Measurements from ENCODE around the gene REN. TPM values are rescaled to one million over a fixed set of nuclear protein-coding genes. Genes with fewer than 3 reads are reported as not detected.

The REN gene
- total RNA-seq = not detected

GRCh38 chr1:204166219-204166618, at the start of gene REN:
Gene REN (minus strand): TSS chr1:204166337. CDS start chr1:204166293, 44 bp downstream.

GRCh38 chr1:204213668-204214662, 47.8 kb upstream of the REN start, which contains the start of gene GOLT1A:
Gene GOLT1A (minus strand): TSS chr1:204213988. CDS start chr1:204213906, 82 bp downstream.

GRCh38 chr1:204196068-204196795, 30.1 kb upstream of the REN start, which contains the start of gene KISS1:
Gene KISS1 (minus strand): TSS chr1:204196491. CDS start chr1:204192876, 3,615 bp downstream.

GRCh38 chr1:204151552-204152309, 14.4 kb downstream of the REN start, which contains the start of gene ETNK2:
Gene ETNK2 (minus strand): TSS chr1:204152044. CDS start chr1:204151852, 192 bp downstream.

Other genes starting within 250 kb of the REN start
- gene SOX13, start 93.2 kb downstream of the REN start, total RNA-seq = 10 to 100 TPM; 32.3 to 33.0 TPM
- gene ETNK2, start 14.3 kb downstream of the REN start, total RNA-seq = 10 to 100 TPM; 16.5 to 21.0 TPM
- not detected for gene KISS1, start 30.2 kb upstream of the REN start, total RNA-seq
- gene GOLT1A, start 47.7 kb upstream of the REN start, total RNA-seq = not detected
- gene PLEKHA6, start 193.6 kb upstream of the REN start, total RNA-seq = 1 to 10 TPM; 2.0 to 3.1 TPM
- 10 to 100 TPM; 19.3 to 26.0 TPM for gene PPP1R15B, start 245.5 kb upstream of the REN start, total RNA-seq

Measured in melanocyte of skin (primary cell).